Esophagus muscularis mucosa (tissue), 4 donors: ENCODE measurements around the gene PYROXD2. TPM values are rescaled to one million over a fixed set of nuclear protein-coding genes. Genes with fewer than 3 reads are reported as not detected.

Experiments
- DNase-seq: peaks from one replicate; pipeline ENCODE4 v3.0.0-alpha.2; 2017; ENCODE audit errors: extremely low spot score
- H3K27ac ChIP-seq, 4 donors: fragments of 200-600 bp; sonication (generic); replicated peaks in 1 of 4; 1 replicate in 3 of 4; 2 replicates in 1 of 4; pipeline ENCODE4 v1.5.1; 2016 to 2019; ENCODE audit warnings: mild to moderate bottlenecking in 1 of 4
- H3K27me3 ChIP-seq, 4 donors: fragments of 200-600 bp; sonication (generic); one replicate each; pipeline versions ENCODE4 v1.5.1 to v1.6.0; 2016 to 2019
- H3K36me3 ChIP-seq, 4 donors: fragments of 200-600 bp; sonication (generic); one replicate each; pipeline ENCODE4 v1.5.1; 2016 to 2019
- H3K4me1 ChIP-seq, 4 donors: fragments of 200-600 bp; sonication (generic); one replicate each; pipeline ENCODE4 v1.5.1; 2016 to 2019
- H3K4me3 ChIP-seq, 4 donors: fragments of 200-600 bp; sonication (generic); 1 replicate in 2 of 4; 2 replicates in 2 of 4; pipeline ENCODE4 v1.5.1; 2016 to 2019; ENCODE audit warnings: mild to moderate bottlenecking in 4 of 4, moderate library complexity in 1 of 4
- H3K9me3 ChIP-seq, 4 donors: fragments of 200-600 bp; sonication (generic); 1 replicate in 3 of 4; 2 replicates in 1 of 4; pipeline ENCODE4 v1.5.1; 2016 to 2019
- EP300 ChIP-seq: sonication (generic); formaldehyde crosslinking; IDR thresholded peaks from one replicate; pipeline ENCODE4 v1.6.1; 2017; ENCODE audit warnings: antibody characterized with exemption
- POLR2A ChIP-seq: fragments of 450-650 bp; IDR thresholded peaks from one replicate; pipeline ENCODE4 v1.6.1; 2017; ENCODE audit warnings: antibody characterized with exemption, moderate library complexity, mild to moderate bottlenecking, low read depth
- POLR2AphosphoS5 ChIP-seq, 2 donors: sonication (generic); formaldehyde crosslinking; IDR thresholded peaks; one replicate each; pipeline ENCODE4 v1.6.1; 2017; ENCODE audit warnings: antibody characterized with exemption in 2 of 2
- WGBS: methylation state at CpG from one replicate; pipeline ENCODE4 v1.1.5; 2018; 5-methylcytosine and 5-hydroxymethylcytosine counted together
- intact Hi-C: fragments of 100-400 bp; cut with DNase I; formaldehyde crosslinking; loops from one replicate; pipeline ENCODE4 v1.15.1; 2023
- total RNA-seq, 4 donors: library from RNA; depleted of rRNA; stranded (reverse); fragments of >200 nt; gene quantifications; one replicate each; pipeline versions ENCODE4 v1.1.0 to v1.2.1, GENCODE V29; 2016
- TF ChIP-seq, protein P1 (sequence below), 3 experiments: fragments of 200-600 bp in 2 of 3; fragments of 450-650 bp in 1 of 3; sonication (generic) in 2 of 3; IDR thresholded peaks; one replicate each; pipeline ENCODE4 v1.5.1; 2017 to 2019; ENCODE audit warnings: antibody characterized with exemption in 3 of 3, mild to moderate bottlenecking in 2 of 3, moderate library complexity in 1 of 3

Gene PYROXD2
- total RNA-seq, 4 donors from 2014 or later = 5.8 to 10.2 (median 6.6) TPM

DNA sequence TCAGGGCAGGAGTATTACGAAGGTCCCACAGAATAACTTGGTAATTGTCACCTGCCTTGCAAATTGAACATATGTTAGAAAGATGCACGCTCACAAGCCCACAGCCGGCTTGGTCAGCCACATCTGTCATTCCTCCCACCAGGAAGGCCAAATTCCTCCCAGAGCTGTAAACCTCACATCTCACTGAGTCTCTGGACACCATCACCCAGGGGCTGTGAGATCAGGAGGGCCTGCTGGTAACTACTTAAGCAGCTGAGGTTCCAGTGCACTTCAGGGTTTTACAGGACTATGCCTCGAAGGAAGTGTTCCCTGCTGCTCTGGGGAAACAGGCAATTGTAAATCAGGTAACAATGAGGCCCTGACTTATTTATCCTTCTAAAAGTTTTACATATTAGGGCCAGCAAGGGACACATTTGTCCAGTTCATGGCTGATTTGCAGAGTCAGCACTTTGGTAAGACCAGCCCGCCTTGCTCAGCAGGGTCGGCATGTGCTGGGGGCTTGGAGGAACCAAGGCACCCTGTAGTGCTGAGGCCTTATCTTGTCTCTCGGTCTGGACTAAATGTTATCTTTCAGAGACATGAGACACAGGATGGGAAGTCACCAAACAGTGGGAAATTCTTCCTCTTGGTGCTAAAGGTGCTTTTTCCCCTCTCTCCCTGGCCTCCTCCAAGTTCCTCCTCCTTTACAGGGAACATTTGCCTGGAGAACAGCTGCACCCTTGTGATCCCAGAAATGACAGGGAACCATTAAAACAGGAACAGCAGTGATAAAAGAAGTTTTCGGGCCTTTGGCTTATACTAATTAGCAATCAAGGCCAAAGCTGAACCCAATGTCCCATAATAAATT, 34.3 kb downstream of the PYROXD2 start:
- DNase-seq = no peak
- TF ChIP-seq, protein P1, sequence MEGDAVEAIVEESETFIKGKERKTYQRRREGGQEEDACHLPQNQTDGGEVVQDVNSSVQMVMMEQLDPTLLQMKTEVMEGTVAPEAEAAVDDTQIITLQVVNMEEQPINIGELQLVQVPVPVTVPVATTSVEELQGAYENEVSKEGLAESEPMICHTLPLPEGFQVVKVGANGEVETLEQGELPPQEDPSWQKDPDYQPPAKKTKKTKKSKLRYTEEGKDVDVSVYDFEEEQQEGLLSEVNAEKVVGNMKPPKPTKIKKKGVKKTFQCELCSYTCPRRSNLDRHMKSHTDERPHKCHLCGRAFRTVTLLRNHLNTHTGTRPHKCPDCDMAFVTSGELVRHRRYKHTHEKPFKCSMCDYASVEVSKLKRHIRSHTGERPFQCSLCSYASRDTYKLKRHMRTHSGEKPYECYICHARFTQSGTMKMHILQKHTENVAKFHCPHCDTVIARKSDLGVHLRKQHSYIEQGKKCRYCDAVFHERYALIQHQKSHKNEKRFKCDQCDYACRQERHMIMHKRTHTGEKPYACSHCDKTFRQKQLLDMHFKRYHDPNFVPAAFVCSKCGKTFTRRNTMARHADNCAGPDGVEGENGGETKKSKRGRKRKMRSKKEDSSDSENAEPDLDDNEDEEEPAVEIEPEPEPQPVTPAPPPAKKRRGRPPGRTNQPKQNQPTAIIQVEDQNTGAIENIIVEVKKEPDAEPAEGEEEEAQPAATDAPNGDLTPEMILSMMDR (IDR thresholded peaks at IDR 0.05) = no peak
- no peak for TF ChIP-seq POLR2AphosphoS5 (IDR thresholded peaks at IDR 0.05)
- no peak for TF ChIP-seq EP300
- TF ChIP-seq POLR2A = no peak
- Histone ChIP-seq H3K27me3 (no peaks in the 10 kb centered on the region), H3K27ac (no peak overlapping the region), H3K9me3 (peaks cover 0 to 7% (median 0%) of the 10 kb centered on the region in 4 donors), H3K4me3 (no peak overlapping the region), H3K36me3 (peaks cover 0 to 49% (median 31%) of the 10 kb centered on the region in 4 donors), H3K4me1 (no peaks in the 10 kb centered on the region)
- intact Hi-C loops = no loop called here
- 89% methylated on average over 8 of the region's 8 CpGs for WGBS

DNA sequence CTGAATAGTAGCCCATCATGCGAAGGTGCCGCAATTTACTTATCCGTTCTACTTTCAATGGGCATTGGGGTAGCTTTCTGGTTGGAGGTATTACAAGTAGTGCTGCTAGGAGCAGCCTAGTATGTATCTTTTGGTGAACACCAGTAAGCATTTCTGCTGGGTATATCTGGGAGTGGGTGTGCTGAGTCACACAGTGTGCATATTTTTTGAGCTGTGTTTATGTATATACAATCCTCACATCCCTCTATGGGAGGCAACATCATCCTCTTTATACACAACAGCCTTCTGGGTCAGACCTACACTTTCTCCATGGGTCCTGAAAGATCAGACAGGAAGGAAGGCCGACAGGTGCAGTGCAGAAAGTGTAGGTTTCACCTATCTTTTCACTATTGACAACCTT, 36.3 kb downstream of the PYROXD2 start:
- Histone ChIP-seq H3K36me3 (peaks cover 0 to 29% (median 11%) of the 10 kb centered on the region in 4 donors), H3K27ac (no peak overlapping the region), H3K27me3 (no peaks in the 10 kb centered on the region), H3K9me3 (peaks cover 0 to 7% (median 0%) of the 10 kb centered on the region in 4 donors), H3K4me1 (peaks cover 0 to 14% (median 13%) of the 10 kb centered on the region in 4 donors), H3K4me3 (no peak overlapping the region)
- TF ChIP-seq EP300 (no peak), POLR2AphosphoS5 (IDR thresholded peaks at IDR 0.05) (no peak), POLR2A (no peak)
- TF ChIP-seq, protein P1 (IDR thresholded peaks at IDR 0.05) = no peak
- DNase-seq = no peak
- 97% methylated on average over 4 of the region's 4 CpGs for WGBS
- intact Hi-C loops = no loop called here

DNA sequence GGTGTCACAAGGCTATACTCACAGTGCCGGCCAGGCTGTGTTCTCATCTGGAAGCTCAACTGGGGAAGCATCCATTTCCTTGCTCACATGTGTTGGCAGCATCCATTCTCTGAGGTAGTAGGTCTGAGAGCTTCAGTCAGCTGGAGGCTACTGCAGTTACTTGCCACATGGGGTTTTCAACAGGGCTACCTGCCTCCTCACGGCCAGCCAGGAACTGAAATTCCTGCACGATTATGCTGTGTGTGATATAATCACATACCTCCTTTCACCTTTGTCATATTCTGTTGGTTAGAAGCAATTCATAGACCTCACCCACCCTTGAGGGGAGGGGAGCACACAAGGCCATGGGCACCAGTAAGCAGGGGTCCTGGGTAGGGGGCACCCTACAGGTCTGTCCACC, 37.4 kb downstream of the PYROXD2 start:
- 100% methylated on average over 3 of the region's 3 CpGs for WGBS
- no peak for DNase-seq
- Histone ChIP-seq H3K27ac (no peak overlapping the region), H3K36me3 (peaks cover 0 to 17% (median 2%) of the 10 kb centered on the region in 4 donors), H3K27me3 (no peaks in the 10 kb centered on the region), H3K9me3 (peaks cover 0 to 7% (median 0%) of the 10 kb centered on the region in 4 donors), H3K4me1 (peaks cover 0 to 14% (median 13%) of the 10 kb centered on the region in 4 donors), H3K4me3 (no peak overlapping the region)
- intact Hi-C loops = no loop called here
- TF ChIP-seq POLR2A (no peak), POLR2AphosphoS5 (IDR thresholded peaks at IDR 0.05) (no peak), EP300 (no peak)
- TF ChIP-seq, protein P1 (IDR thresholded peaks at IDR 0.05) = no peak

DNA sequence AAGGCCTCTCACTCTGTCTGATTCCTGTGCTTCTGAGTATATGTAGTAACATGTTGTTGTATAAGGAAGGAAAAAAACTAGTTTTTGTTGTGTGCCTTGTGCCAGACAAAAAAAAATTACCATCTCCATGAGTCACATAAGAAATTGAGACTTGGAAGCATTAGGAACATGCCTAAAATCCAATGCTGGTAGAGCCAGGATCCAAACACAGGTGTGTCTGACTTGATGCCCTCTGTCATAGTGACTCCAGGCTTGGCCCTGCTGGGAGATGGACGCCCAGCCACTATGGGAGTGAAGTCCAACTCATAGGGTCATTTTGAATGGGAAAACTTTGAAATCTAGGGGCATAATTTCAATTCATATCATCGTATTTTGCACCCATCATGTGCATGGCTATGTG, 38.0 kb downstream of the PYROXD2 start:
- no peaks in the 10 kb centered on the region for H3K27me3 ChIP-seq
- TF ChIP-seq POLR2A (no peak), POLR2AphosphoS5 (IDR thresholded peaks at IDR 0.05) (no peak), EP300 (no peak)
- TF ChIP-seq, protein P1 (IDR thresholded peaks at IDR 0.05) = no peak
- H3K27ac ChIP-seq = no peak overlapping the region
- intact Hi-C loops = no loop called here
- H3K4me3 ChIP-seq = no peak overlapping the region
- H3K36me3 ChIP-seq = peaks cover 0 to 13% (median 0%) of the 10 kb centered on the region in 4 donors
- no peak for DNase-seq
- 100% methylated on average over 2 of the region's 2 CpGs for WGBS
- peaks cover 0 to 7% (median 0%) of the 10 kb centered on the region in 4 donors for H3K9me3 ChIP-seq
- peaks cover 0 to 14% (median 13%) of the 10 kb centered on the region in 4 donors for H3K4me1 ChIP-seq
